GM19372 (cell line): Measurements from ENCODE around the gene TTC32.
A peak's percentile ranks its signal among the peaks of the same experiment; 100 is the strongest.
"Not testable (repeated sequence)": the region's sequence is repeated elsewhere in the genome, so short reads cannot be mapped to it uniquely, and the experiment has no call there.

Experiments
- ATAC-seq: cut with Tn5 transposase; IDR thresholded peaks from one replicate; pipeline ENCODE4 v1.9.1; 2021; ENCODE audit warnings: mild to moderate bottlenecking, low read depth, moderate library complexity; ENCODE audit not compliant: unreplicated experiment

Gene TTC32

GRCh38 chr2:19901442-19902215 is at the start of gene TTC32:
TSS of gene TTC32 (minus strand) at chr2:19901983. CDS start at chr2:19901854, 129 bp downstream.
- ATAC-seq = peak; percentile 87

GRCh38 chr2:19949071-19949470 is 47.3 kb upstream of the TTC32 start:
- no peak for ATAC-seq

- no peak for ATAC-seq
Observed at GRCh38 chr2:19947184-19947940, 45.6 kb upstream of the TTC32 start.

- ATAC-seq = no peak
Observed at GRCh38 chr2:19944205-19944845, 42.5 kb upstream of the TTC32 start.

- no peak for ATAC-seq
Observed at GRCh38 chr2:19943189-19943588, 41.4 kb upstream of the TTC32 start.

- ATAC-seq = no peak
Observed at GRCh38 chr2:19942199-19942598, 40.4 kb upstream of the TTC32 start.

- no peak for ATAC-seq
Observed at GRCh38 chr2:19937004-19937403, 35.2 kb upstream of the TTC32 start.

GRCh38 chr2:19936203-19936602 is 34.4 kb upstream of the TTC32 start:
- no peak for ATAC-seq

GRCh38 chr2:19933351-19933981 is 31.7 kb upstream of the TTC32 start:
- ATAC-seq = peak; percentile 59

- ATAC-seq = peak; percentile 27
Observed at GRCh38 chr2:19932928-19933327, 31.1 kb upstream of the TTC32 start.

- no peak for ATAC-seq
Observed at GRCh38 chr2:19929226-19929625, 27.4 kb upstream of the TTC32 start.

- not testable (repeated sequence) for ATAC-seq
Observed at GRCh38 chr2:19927816-19928215, 26.0 kb upstream of the TTC32 start.

- not testable (repeated sequence) for ATAC-seq
Observed at GRCh38 chr2:19924526-19924925, 22.7 kb upstream of the TTC32 start.

GRCh38 chr2:19922188-19922587 is 20.4 kb upstream of the TTC32 start:
- not testable (repeated sequence) for ATAC-seq

GRCh38 chr2:19916385-19916950 is 14.7 kb upstream of the TTC32 start:
- no peak for ATAC-seq

GRCh38 chr2:19914266-19914975 is 12.6 kb upstream of the TTC32 start:
- ATAC-seq = no peak

GRCh38 chr2:19911808-19912509 is 10.2 kb upstream of the TTC32 start:
- no peak for ATAC-seq

- ATAC-seq = no peak
Observed at GRCh38 chr2:19902216-19902740, 495 bp upstream of the TTC32 start.

GRCh38 chr2:19900931-19901441 is 797 bp downstream of the TTC32 start:
- peak; percentile 11 for ATAC-seq
